Urothelium cell line (cell line): Measurements from ENCODE around the gene DNER.
"Not testable (repeated sequence)": the region's sequence is repeated elsewhere in the genome, so short reads cannot be mapped to it uniquely, and the experiment has no call there.

Experiments
- DNase-seq: peaks from one replicate; pipeline ENCODE4 v3.0.0; 2011; ENCODE audit warnings: low spot score, mixed read lengths
- FAIRE-seq: peaks from 2 replicates; lab custom pipeline; 2011; peaks lifted over from hg19 to GRCh38; lab: Jason Lieb, UNC

Gene DNER

DNA sequence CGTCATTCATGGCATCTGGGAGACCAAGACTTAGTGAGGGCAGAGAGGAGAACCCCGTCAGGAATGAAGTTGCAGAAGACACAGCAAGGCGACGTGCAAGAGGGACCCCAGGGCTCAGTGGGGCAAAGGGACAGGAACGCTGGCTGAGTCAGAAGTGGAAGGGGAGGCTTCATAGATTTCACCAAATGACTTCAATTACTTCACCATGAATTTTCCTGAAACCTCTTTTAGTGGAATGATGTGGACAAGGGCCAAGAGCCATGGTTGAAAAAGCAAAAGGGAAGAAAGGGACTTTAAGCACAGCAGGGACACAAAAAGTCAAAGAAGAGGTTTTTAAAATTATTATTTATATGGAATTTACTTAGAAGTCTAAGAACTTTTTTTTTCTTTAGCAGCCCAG, 301.7 kb downstream of the DNER start:
- FAIRE-seq = no peak

DNA sequence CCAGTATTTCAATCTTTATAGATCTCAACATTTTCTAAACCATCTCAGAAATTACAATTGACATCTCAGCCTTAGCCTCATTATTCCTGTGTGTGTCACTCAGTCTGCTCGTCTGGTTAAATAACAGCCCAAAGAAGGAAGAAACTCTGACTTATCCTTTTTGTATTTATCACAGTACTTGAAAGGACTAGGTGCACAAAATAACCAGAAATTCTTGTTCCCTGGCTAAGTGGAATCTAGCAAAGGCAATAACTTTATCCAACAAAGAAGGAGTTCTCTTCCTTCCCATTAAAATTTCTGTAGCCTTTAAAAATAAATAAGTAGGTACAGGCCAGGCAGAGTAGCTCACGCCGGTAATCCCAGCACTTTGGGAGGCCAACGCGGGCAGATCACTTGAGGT, 303.4 kb downstream of the DNER start:
- FAIRE-seq (no peak), DNase-seq (no peak)

More for the DNA sequence above, 301.7 kb downstream of the DNER start:
- no peak for DNase-seq

DNA sequence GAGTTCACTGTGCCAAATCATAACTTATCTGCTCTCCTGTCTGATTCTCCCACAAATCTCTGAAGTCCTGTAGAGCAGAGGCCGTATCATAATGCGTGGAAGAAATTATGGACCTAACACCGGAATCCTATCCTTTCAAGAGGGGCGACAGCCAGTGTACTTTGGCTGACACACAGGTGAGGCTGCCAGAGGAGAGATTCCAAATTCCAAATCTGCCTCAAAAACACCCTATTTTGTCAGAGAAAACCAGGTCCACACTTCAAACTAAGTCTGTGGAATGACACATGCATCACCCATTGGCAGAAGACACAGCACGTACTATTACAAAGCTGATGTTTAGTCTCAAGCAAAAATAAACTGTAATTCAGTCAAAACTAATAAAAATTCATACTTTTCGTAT, 304.1 kb downstream of the DNER start:
- no peak for DNase-seq
- no peak for FAIRE-seq

DNA sequence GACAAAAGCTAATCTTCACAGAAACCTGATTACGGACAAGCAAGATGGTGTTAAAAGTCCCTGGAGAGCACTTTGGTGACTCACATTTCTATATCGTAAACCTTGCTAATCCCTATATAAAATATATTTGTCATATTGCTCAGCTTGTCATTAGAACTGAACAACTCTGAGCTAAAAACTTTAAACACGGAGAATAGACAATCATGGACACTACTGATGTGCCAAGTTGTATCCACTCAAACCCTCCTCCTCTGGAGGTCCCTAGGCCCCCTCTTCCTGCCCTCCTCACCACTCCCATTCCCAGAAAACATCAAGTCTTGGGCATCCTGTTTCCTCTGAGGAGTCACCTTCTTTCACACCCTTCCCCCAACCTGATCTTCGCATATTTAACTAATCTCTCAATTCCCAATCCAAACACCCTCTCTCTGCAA, 304.6 kb downstream of the DNER start:
- no peak for DNase-seq
- FAIRE-seq = no peak

DNA sequence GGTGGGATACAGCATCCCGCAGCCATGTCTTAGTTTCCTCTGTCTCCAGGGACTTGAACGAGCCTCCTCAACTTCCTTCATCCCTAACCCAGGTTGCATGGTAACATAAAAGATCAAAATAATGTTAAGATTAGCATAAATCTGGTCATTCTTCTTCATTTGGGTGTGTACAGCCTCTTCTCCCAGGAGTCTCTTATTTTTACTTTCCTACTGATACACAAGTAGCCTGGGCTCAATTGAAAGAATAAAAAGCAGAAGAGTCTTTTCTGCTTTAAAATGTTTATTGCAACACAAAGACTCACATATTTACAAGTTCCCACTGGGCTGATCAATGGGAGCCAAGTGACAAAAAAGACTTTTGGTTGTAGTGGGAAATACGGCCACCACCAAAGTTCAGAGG, 305.4 kb downstream of the DNER start:
- FAIRE-seq = no peak

DNA sequence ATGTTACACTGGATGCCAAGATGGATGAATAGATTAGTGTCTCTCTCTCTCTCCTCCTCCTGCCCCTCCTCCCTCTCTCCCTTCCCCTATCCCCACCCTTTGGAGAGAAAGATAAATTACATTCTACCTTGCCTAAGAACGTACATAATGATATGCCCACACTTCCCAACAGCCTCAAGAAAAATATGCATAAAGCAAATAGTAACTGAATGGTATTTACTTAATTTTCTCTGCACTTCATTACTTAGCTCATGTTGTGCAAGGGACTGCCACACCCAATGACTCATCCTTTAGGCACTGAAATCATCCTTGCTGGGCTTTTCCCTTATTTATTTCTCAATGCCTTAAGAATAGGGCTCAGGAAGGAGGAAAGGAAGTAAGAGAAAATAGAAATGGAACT, 306.0 kb downstream of the DNER start:
- DNase-seq (peak; percentile 72), FAIRE-seq (no peak)

More for the DNA sequence above, 305.4 kb downstream of the DNER start:
- no peak for DNase-seq

DNA sequence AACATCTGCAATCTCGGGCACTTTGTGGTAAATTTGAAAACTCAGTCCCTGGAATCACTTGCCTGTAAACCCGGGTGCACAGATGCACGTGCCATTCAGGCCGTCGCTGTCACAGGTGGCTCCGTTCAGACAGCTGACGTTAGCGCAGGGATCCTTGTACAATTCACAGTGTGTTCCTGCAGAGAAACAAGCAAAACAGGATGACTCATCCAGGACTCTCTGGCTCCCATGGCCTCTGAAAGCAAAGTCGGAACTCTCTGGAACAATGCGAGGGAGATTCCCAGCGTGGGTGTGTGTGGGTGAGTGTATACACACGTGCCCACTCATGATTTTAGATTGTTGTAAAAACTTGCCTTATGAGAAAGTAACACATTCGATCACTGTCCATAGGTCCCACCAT, 307.2 kb downstream of the DNER start:
- peak; percentile 87 for FAIRE-seq

DNA sequence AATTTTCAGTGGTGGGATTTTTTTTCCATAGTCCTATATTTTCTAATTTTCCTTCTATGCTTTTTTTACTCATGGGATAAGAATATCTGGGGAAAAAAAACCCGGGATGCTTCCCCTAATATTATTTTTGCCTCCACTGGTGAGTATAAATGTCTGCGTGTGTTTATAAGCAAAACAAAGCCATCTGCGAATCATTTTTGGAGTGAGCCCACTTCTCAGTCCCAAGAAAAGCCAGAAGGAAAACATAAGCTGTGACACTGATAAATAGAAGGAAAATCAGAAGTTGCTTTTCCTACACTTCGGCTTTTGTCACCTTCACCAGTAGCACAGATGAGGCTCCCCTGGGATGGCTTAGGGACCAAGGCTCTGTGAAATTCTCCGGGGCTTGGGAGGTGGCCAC, 308.6 kb downstream of the DNER start:
- FAIRE-seq (no peak), DNase-seq (no peak)

More for the DNA sequence above, 307.2 kb downstream of the DNER start:
- peak; percentile 82 for DNase-seq

DNA sequence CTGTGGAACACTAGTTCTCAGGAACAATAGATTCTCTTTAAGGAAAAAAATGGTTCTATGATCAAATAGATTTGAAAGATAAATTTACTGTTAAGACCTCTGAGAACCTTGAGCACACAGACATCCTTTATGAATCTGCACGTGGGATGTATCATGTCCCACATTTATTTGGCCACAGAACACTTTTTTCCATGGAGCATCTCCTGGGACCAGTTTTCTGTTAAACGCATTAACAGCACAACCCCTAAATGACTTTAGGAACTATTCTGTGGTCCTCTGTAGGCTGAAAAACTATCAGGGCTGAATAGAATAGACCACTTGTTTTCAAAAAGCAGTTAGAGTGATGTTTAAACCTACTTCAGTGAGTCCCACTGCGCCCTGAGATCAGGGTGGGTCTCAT, 311.1 kb downstream of the DNER start:
- FAIRE-seq = no peak
- DNase-seq = no peak

DNA sequence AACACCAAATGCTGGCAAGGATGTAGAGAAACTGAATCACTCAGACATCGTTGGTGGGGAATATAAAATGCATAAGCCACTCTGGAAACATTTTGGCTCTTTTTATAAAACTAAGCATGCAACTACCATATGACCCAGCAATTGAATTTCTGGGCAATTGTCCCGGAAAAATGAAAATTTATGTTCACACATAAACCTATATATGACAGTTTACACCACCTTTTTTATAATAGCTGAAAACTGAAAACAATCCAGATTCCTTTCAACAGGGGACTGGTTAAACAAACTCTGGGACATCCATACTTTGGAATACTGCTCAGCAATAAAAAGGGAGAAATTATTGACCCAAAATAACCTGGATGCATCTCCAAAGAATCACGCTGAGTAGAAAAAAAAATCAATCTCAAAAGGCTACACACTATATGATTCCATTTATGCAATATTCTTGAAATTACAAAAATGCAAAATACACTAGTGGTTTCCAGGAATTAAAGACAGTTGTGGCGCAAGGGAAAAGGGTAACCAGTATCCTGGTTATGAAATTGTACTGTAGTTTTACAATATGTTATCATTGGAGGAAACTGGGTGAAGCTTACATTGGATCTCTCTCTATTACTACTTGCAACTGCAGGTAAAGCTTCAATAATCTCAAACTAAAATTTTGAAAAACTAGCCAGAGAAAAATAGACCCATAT, 313.0 kb downstream of the DNER start:
- DNase-seq (no peak), FAIRE-seq (no peak)

DNA sequence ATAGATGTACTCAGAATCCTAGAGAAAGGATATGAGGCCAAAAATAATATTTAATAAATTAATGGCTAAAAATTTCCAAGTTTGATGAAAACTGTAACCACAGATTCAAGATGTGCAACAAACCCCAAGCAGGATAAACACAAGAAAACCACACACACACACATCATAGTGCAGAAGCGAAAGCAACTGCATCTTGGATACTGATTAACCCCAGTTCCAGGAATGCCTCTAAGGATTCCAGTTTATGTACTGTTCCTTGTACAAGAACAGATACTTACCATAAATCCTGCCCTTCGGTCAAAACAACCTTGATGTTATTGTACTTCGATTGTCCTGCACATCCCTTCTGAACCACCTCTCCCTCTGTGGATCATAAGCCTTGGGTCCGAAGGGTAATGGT, 320.4 kb downstream of the DNER start:
- FAIRE-seq = no peak

DNA sequence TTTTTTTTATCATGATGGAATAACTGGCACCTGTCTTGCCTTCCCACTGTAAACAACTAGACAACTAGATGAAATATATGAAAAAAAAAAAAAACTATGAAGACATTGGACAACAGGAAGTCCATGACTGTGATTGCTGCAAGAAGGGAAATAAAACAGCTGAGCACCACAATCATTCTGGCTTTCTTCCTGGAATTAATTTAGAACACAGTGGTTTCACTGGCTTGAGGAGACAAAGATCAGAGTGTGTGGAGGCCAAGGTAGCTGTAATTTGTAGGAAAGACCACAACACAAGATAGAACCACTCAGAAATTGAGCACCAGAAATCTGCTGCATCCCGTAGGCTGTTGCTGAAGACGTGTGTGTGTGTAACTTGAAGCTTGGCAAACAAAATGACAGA, 322.2 kb downstream of the DNER start:
- no peak for FAIRE-seq
- DNase-seq = no peak

More for the DNA sequence above, 320.4 kb downstream of the DNER start:
- no peak for DNase-seq

DNA sequence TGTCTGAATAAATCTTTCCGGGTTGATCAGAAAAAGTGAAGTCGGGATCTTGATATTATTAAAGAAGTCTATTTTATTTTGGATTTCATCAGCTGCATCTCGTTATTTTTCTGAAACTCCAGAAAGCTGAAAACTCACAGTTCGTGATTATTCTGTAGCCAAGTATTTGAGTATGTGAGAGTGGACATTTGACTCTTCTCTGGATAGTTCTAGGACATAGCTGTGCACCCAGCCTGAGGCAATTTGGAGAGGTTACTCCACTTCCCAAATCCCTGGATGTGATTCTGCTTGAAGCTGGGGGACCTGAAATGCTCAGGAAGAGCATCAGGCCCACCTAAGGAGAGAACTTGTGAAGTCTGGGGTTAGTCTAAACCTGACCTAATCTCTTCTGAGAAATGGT, 325.6 kb downstream of the DNER start:
- DNase-seq (no peak), FAIRE-seq (no peak)

DNA sequence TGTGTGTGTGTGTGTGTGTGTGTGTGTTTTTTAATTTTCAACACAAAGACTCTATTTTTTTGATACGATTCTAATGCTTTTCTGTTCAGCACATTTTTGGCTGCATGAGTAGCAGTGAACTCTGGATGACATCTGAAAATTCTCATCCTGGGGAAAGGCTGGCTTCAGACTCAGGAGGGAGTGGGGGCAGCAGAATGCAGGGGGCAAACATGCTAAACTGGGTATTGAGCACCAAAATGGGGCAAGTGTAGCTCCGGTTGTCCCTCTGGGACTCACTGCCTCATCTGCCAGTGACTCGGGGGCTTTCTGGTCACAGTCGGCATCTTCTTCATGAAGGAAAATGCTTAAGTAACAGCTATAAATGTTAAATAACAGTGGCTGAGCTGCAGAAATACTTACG, 326.5 kb downstream of the DNER start:
- DNase-seq (no peak), FAIRE-seq (no peak)

DNA sequence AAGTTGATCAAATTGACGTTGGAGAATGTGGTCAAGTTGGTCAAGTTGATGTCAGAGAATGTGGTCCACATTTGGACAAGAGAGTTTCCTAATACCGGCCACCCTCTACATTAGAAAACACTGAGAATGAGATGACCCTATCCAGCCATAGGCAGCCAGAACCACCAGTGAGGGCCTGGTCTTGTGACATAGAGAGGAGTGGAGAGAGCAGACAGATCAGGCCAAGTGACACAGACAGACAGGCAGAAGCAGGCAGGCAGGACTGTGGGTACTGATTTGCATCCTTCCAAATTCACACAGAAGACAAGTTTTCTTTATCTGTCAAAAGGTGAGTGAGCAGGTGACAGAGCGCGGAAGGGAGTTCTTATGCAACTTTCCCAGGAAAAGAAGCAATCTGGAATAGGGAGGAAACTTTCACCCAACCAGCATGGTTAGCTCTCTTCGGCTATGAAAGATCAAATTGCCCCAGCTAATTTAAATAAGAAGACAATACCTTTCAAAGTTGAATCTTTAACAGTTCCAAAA, 334.2 kb downstream of the DNER start:
- DNase-seq (no peak), FAIRE-seq (no peak)

DNA sequence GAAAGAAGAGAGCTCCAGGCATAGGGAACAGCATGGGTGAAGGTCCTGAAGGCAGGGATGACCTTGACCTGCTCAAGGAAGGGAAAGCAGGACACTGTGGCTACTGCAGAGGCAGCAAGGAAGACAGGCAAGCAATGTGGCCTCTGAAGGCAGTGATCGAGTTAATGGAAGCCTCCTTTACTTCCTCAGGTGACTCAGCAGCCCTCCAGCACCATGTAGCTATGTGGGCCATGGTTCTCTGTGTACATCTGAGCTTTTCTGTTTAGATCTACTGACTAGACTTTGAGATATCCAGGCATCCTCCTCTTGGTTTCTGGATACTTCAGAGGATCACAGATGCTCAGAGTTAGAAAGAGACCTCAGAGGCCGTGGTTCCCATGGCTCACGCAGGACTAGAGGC, 336.0 kb downstream of the DNER start:
- no peak for FAIRE-seq
- no peak for DNase-seq

DNA sequence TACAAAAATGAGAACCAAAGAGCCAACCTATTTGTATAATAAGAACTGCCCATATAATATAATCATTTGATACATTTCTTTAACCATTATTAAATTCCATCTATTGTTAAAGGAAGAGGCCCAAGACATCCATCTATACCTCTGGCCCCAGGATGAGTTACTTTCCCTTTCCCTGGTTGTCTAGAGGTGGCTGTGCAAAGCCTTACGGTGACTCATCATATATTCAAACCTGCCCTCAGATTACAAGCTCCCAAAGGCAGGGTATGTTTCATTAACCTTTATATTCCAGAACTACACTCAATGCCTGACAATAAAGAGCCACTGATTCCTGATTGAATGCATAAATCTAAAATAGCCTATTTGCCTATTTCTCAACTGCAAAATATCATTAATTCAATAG, 337.5 kb downstream of the DNER start:
- DNase-seq (no peak), FAIRE-seq (no peak)

DNA sequence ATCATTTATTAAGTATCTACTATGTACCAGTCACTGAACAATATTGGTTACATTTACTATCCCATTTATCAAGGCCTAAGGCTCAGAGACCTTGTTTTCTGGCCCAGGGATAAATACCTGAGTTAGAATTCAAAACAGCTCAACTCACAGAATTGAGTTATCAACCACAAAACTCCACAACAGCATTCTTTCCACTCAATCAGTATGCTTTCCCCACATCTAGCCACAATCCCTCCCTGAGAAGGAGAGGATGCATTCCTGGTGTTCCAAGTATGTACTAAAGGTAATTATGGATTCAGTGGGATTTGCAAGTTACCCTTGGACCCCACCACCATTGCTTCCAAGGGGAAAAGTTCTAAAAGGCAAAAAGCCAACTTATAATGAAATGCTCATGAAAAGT, 339.1 kb downstream of the DNER start:
- no peak for FAIRE-seq
- DNase-seq = no peak

DNA sequence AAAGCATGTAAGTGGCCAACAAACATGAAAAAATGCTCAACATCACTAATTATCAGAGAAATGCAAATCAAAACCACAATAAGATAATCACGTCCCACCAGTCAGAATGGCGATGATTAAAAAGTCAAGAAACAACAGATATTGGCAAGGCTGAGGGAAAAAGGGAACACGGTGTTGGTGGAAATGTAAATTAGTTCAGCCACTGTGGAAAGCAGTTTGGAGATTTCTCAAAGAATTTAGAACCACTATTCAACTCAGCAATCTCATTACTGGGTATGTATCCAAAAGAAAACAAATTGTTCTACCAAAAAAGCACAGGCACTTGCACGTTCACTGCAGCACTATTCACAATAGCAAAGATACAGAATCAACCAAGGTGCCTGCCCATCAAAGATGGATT, 341.0 kb downstream of the DNER start:
- not testable (repeated sequence) for FAIRE-seq, DNase-seq

DNA sequence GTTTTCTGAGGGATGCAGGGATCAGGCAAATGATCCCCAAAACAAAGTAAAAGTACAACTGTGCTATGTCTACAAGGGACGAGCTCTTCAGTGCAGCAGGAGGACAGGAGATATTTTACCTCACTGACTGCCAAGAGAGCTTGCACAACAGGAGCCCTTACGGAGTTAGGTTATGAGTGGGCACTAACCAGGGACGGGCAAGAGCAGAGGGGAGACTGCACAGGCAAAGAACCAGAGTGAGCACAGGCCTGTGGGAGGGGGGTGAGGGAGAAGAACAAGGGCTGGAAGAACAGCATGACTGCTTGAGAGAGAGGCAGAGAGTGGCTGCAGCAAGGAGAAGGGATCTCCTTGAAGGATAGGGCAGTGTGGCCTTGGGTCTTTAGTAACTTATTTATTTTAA, 342.1 kb downstream of the DNER start:
- no peak for FAIRE-seq
- DNase-seq = no peak

DNA sequence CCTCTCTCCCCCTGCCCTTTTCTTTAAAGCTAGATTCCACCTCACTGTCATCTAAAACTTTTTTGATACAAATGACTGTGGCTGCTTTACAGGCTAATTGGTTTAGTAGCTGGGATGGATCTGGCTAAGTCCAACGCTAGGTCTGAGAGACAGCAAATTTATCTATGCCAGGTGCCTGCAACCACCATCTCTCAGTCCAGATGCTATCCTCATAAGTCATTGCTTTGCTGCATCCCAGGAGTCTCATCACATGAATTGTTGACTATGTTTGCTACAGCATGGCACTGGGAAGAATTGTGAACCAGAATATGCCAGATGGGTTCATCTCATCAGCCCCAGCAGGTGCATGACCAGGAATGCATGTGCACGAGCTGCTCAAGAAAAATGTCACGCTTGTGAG, 343.3 kb downstream of the DNER start:
- FAIRE-seq = no peak
- DNase-seq = no peak

DNA sequence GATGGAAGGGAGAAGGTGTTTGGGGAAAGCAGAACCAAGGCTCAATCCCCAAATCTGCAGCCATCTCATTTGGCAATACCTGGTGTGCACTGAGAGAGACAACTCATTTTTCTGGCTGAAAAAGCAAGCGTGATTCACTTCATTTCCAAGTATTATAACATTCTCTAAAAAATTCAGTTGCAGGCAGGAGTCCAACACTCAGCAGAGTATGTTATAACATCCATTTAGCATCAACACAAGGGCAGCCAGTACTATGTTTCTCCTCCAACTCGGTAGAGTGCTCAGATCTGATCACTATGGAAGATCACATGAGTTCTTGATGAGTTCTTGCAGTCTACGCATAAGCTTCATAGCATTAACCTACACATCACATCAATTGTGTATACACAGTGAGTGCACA, 343.8 kb downstream of the DNER start:
- DNase-seq (no peak), FAIRE-seq (no peak)
